GM12892 (cell line): Measurements from ENCODE around the gene IFIT3.

ENCODE experiments used
- POLR2A ChIP-seq: IDR thresholded peaks from 2 replicates; pipeline ENCODE4 v1.6.1; 2011; ENCODE audit warnings: low read depth, low read length, control low read depth
- POLR2AphosphoS5 ChIP-seq: IDR thresholded peaks from 2 replicates; pipeline ENCODE4 v1.6.1; 2011; ENCODE audit warnings: low read depth, low read length, control low read depth
- TAF1 ChIP-seq: IDR thresholded peaks from 2 replicates; pipeline ENCODE4 v1.6.1; 2011; ENCODE audit warnings: low read depth, mild to moderate bottlenecking, control low read depth, low read length, borderline replicate concordance

DNA sequence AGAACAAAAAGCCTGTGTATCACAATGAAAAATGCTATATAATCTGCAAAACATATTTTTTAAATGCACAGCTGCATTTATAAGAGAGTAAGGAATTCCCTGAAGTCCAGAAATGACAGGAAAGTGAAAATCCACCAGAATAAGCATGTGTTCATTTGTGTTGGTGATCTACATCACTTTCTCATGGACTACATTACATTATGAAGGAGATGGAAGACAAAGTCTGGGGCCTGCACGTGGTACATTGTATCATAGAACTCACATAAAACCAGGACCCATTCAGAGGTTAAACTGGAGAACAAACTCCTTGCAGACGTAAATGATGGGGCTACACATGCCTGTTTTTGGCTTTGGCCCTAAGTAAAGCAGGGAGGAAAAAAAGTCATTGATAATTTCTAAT, 16.4 kb downstream of the IFIT3 start:
- TF ChIP-seq POLR2A: no peak
- no peak for TF ChIP-seq POLR2AphosphoS5
- TF ChIP-seq TAF1: no peak
